Measurements from ENCODE around the gene WDFY3. TPM values are rescaled to one million over a fixed set of nuclear protein-coding genes. Genes with fewer than 3 reads are reported as not detected.

The WDFY3 gene
- total RNA-seq, 1 donor from 2014 or later, result 55.8 TPM

- no peaks in the 10 kb centered on the region for H4K20me1 ChIP-seq (ENCODE audit: low read depth)
- no peaks in the 10 kb centered on the region for H3K79me2 ChIP-seq (ENCODE audit: low read depth)
- no peak overlapping the region for H3K27ac ChIP-seq
- no peaks in the 10 kb centered on the region for H3K9me3 ChIP-seq (ENCODE audit: low read depth)
- H3K27me3 ChIP-seq, result no peaks in the 10 kb centered on the region
- H3K4me1 ChIP-seq, result no peaks in the 10 kb centered on the region
- no peaks in the 10 kb centered on the region for H3K36me3 ChIP-seq
- DNase-seq (ENCODE audit: low spot score), result no peak
- peaks cover 4% of the 10 kb centered on the region for H3K4me1 Mint-ChIP-seq
- no peak overlapping the region for H3K4me2 ChIP-seq
- no peaks in the 10 kb centered on the region for H3K9me3 Mint-ChIP-seq
- H3F3A ChIP-seq (ENCODE audit: low read depth), result no peaks in the 10 kb centered on the region
- no peak overlapping the region for H3K9ac ChIP-seq
- H3K4me3 Mint-ChIP-seq, result no peak overlapping the region
- no peak overlapping the region for H3K4me3 ChIP-seq
- H2AFZ ChIP-seq (replicated peaks), result no peak overlapping the region
- no peak overlapping the region for H3K27ac Mint-ChIP-seq
- no peaks in the 10 kb centered on the region for H3K27me3 Mint-ChIP-seq (ENCODE audit: insufficient read depth, low read depth)
- H3K36me3 Mint-ChIP-seq, result peaks cover 33% of the 10 kb centered on the region
- TF ChIP-seq EZH2phosphoT487 (IDR thresholded peaks at IDR 0.05), result no peak
- no peak for TF ChIP-seq CTCF (IDR thresholded peaks at IDR 0.05)
- no peak for TF ChIP-seq EZH2 (IDR thresholded peaks at IDR 0.05)
Measured at GRCh38 chr4:84799318-84799717, 167.2 kb downstream of the WDFY3 start.

GRCh38 chr4:84796394-84796793 lies 170.1 kb downstream of the WDFY3 start:
- H3K4me2 ChIP-seq, result no peak overlapping the region
- H3K27ac Mint-ChIP-seq, result no peak overlapping the region

GRCh38 chr4:84792366-84793301 lies 173.9 kb downstream of the WDFY3 start:
- H3K4me2 ChIP-seq, result no peak overlapping the region

More at GRCh38 chr4:84796394-84796793, 170.1 kb downstream of the WDFY3 start:
- Histone ChIP-seq H3K79me2 (ENCODE audit: low read depth) (no peaks in the 10 kb centered on the region), H2AFZ (replicated peaks) (no peak overlapping the region), H3F3A (ENCODE audit: low read depth) (no peaks in the 10 kb centered on the region), H3K4me3 (no peak overlapping the region), H3K27ac (no peak overlapping the region), H3K4me1 (no peaks in the 10 kb centered on the region), H4K20me1 (ENCODE audit: low read depth) (no peaks in the 10 kb centered on the region), H3K9ac (no peak overlapping the region), H3K27me3 (no peaks in the 10 kb centered on the region), H3K9me3 (ENCODE audit: low read depth) (no peaks in the 10 kb centered on the region), H3K36me3 (no peaks in the 10 kb centered on the region)
- Mint-ChIP-seq H3K4me3 (no peak overlapping the region), H3K4me1 (peaks cover 4% of the 10 kb centered on the region), H3K9me3 (no peaks in the 10 kb centered on the region), H3K36me3 (peaks cover 30% of the 10 kb centered on the region), H3K27me3 (ENCODE audit: insufficient read depth, low read depth) (no peaks in the 10 kb centered on the region)
- TF ChIP-seq EZH2 (IDR thresholded peaks at IDR 0.05) (no peak), CTCF (IDR thresholded peaks at IDR 0.05) (no peak), EZH2phosphoT487 (IDR thresholded peaks at IDR 0.05) (no peak)
- peak; percentile 8 for DNase-seq (ENCODE audit: low spot score)

More at GRCh38 chr4:84792366-84793301, 173.9 kb downstream of the WDFY3 start:
- no peaks in the 10 kb centered on the region for H3K79me2 ChIP-seq (ENCODE audit: low read depth)
- no peak overlapping the region for H3K4me3 ChIP-seq
- Mint-ChIP-seq H3K36me3 (peaks cover 19% of the 10 kb centered on the region), H3K27me3 (ENCODE audit: insufficient read depth, low read depth) (no peaks in the 10 kb centered on the region), H3K4me3 (no peak overlapping the region), H3K9me3 (no peaks in the 10 kb centered on the region), H3K27ac (no peak overlapping the region), H3K4me1 (peaks cover 4% of the 10 kb centered on the region)
- no peaks in the 10 kb centered on the region for H4K20me1 ChIP-seq (ENCODE audit: low read depth)
- no peaks in the 10 kb centered on the region for H3K27me3 ChIP-seq
- no peaks in the 10 kb centered on the region for H3F3A ChIP-seq (ENCODE audit: low read depth)
- TF ChIP-seq EZH2phosphoT487 (IDR thresholded peaks at IDR 0.05) (no peak), EZH2 (IDR thresholded peaks at IDR 0.05) (no peak), CTCF (IDR thresholded peaks at IDR 0.05) (no peak)
- H3K4me1 ChIP-seq, result no peaks in the 10 kb centered on the region
- H2AFZ ChIP-seq (replicated peaks), result no peak overlapping the region
- no peak overlapping the region for H3K9ac ChIP-seq
- no peaks in the 10 kb centered on the region for H3K36me3 ChIP-seq
- H3K9me3 ChIP-seq (ENCODE audit: low read depth), result no peaks in the 10 kb centered on the region
- DNase-seq (ENCODE audit: low spot score), result no peak
- no peak overlapping the region for H3K27ac ChIP-seq
